Muscle of leg (tissue), 11 donors: ENCODE results near the gene ORM1. TPM values are rescaled to one million over a fixed set of nuclear protein-coding genes. Genes with fewer than 3 reads are reported as not detected.

Experiments used
- DNase-seq: peaks from one replicate; pipeline ENCODE4 v3.0.0; 2013
- H3K27ac ChIP-seq: one replicate; pipeline ENCODE4 v1.5.1; 2013; ENCODE audit warnings: mild to moderate bottlenecking, low read length, control low read depth
- H3K27me3 ChIP-seq: one replicate; pipeline ENCODE4 v1.6.1; 2013; ENCODE audit warnings: low read length; ENCODE audit not compliant: control insufficient read depth, insufficient read depth
- H3K36me3 ChIP-seq: one replicate; pipeline ENCODE4 v1.6.1; 2013; ENCODE audit warnings: low read length; ENCODE audit not compliant: control insufficient read depth, insufficient read depth
- H3K4me1 ChIP-seq: one replicate; pipeline ENCODE4 v1.6.1; 2013; ENCODE audit warnings: low read length; ENCODE audit not compliant: control insufficient read depth, insufficient read depth
- H3K4me3 ChIP-seq: one replicate; pipeline ENCODE4 v1.5.1; 2013; ENCODE audit warnings: low read length, control low read depth
- H3K9me3 ChIP-seq: replicated peaks from 2 replicates; pipeline ENCODE4 v1.6.1; 2013; ENCODE audit warnings: low read depth, low read length; ENCODE audit not compliant: control insufficient read depth
- WGBS: methylation state at CpG from one replicate; pipeline ENCODE4 v1.1.5; 2013; ENCODE audit warnings: missing lambda C conversion rate; ENCODE audit not compliant: insufficient coverage; 5-methylcytosine and 5-hydroxymethylcytosine counted together
- polyA plus RNA-seq, 8 donors: library from polyadenylated mRNA; unstranded; fragments of 120-200 nt; gene quantifications; one replicate each; pipeline versions ENCODE4 v1.2.1 to v1.2.3, GENCODE V29; 2013; ENCODE audit warnings: inconsistent platforms in 1 of 8, low replicate concordance in 1 of 8; ENCODE audit not compliant: insufficient read length in 8 of 8, insufficient read depth in 1 of 8
- total RNA-seq: library from RNA; stranded (reverse); fragments of 120-200 nt; gene quantifications from one replicate; pipeline ENCODE4 v1.2.4, GENCODE V29; 2013

ORM1 gene
- total and polyA plus RNA-seq, 9 donors = 0.25 to 2.6 (median 0.62) TPM

GRCh38 chr9:114371343-114371944, 48.5 kb downstream of the ORM1 start:
- WGBS = 78% methylated on average over 7 of the region's 7 CpGs
- Histone ChIP-seq H3K4me3 (no peak overlapping the region), H3K27ac (no peak overlapping the region), H3K36me3 (peaks cover 39% of the 10 kb centered on the region), H3K4me1 (peaks cover 36% of the 10 kb centered on the region), H3K9me3 (no peaks in the 10 kb centered on the region), H3K27me3 (no peaks in the 10 kb centered on the region)
- no peak for DNase-seq

- no peaks in the 10 kb centered on the region for H3K27me3 ChIP-seq
- H3K4me3 ChIP-seq = no peak overlapping the region
- no peaks in the 10 kb centered on the region for H3K9me3 ChIP-seq
- WGBS = 11% methylated on average over 2 of the region's 14 CpGs
- H3K4me1 ChIP-seq = peaks cover 36% of the 10 kb centered on the region
- peak; percentile 49 for DNase-seq
- peaks cover 44% of the 10 kb centered on the region for H3K36me3 ChIP-seq
- peak overlapping the region; percentile 35 for H3K27ac ChIP-seq
These were observed 49.3 kb downstream of the ORM1 start for GRCh38 chr9:114371973-114372917.

- peak; percentile 72 for DNase-seq
- WGBS = 0% methylated on average over 1 of the region's 9 CpGs
- Histone ChIP-seq H3K4me3 (no peak overlapping the region), H3K4me1 (peaks cover 36% of the 10 kb centered on the region), H3K27me3 (no peaks in the 10 kb centered on the region), H3K27ac (peak overlapping the region; percentile 35), H3K9me3 (no peaks in the 10 kb centered on the region), H3K36me3 (peaks cover 43% of the 10 kb centered on the region)
These were observed 50.1 kb downstream of the ORM1 start for GRCh38 chr9:114372921-114373448.

- peaks cover 36% of the 10 kb centered on the region for H3K4me1 ChIP-seq
- 91% methylated on average over 10 of the region's 16 CpGs for WGBS
These were observed 51.2 kb downstream of the ORM1 start for GRCh38 chr9:114373960-114374730.

GRCh38 chr9:114374936-114375335, 52.0 kb downstream of the ORM1 start:
- DNase-seq = no peak
- H3K4me1 ChIP-seq = peaks cover 35% of the 10 kb centered on the region
- no peaks in the 10 kb centered on the region for H3K9me3 ChIP-seq
- no peak overlapping the region for H3K4me3 ChIP-seq
- H3K27me3 ChIP-seq = no peaks in the 10 kb centered on the region
- H3K27ac ChIP-seq = no peak overlapping the region
- H3K36me3 ChIP-seq = peaks cover 44% of the 10 kb centered on the region
- 83% methylated on average over 6 of the region's 9 CpGs for WGBS

More at GRCh38 chr9:114373960-114374730, 51.2 kb downstream of the ORM1 start:
- no peak for DNase-seq
- Histone ChIP-seq H3K27ac (no peak overlapping the region), H3K9me3 (no peaks in the 10 kb centered on the region), H3K4me3 (no peak overlapping the region), H3K27me3 (no peaks in the 10 kb centered on the region), H3K36me3 (peaks cover 42% of the 10 kb centered on the region)

- Histone ChIP-seq H3K4me3 (no peak overlapping the region), H3K27ac (no peak overlapping the region), H3K27me3 (no peaks in the 10 kb centered on the region), H3K4me1 (peaks cover 29% of the 10 kb centered on the region), H3K36me3 (peaks cover 44% of the 10 kb centered on the region), H3K9me3 (no peaks in the 10 kb centered on the region)
- 72% methylated on average over 4 of the region's 9 CpGs for WGBS
- no peak for DNase-seq
These were observed 52.7 kb downstream of the ORM1 start for GRCh38 chr9:114375386-114376175.

Other genes with a start within 250 kb of the ORM1 start
- 0.58 TPM for gene AMBP, start 244.8 kb upstream of the ORM1 start, total RNA-seq
- 10 to 100 TPM in 1 of 8 donors, 1 to 10 TPM in 1, under 1 TPM in 2, not detected in 4; 0.21 to 11.8 (median 3.2) TPM for gene AMBP, start 244.8 kb upstream of the ORM1 start, polyA plus RNA-seq
- gene KIF12, start 223.8 kb upstream of the ORM1 start, total RNA-seq = 0.13 TPM
- gene KIF12, start 223.8 kb upstream of the ORM1 start, polyA plus RNA-seq = 1 to 10 TPM in 2 of 8 donors, under 1 TPM in 6; 0.05 to 7.2 (median 0.35) TPM
- gene COL27A1, start 167.6 kb upstream of the ORM1 start, total RNA-seq = 22.1 TPM
- 10 to 100 TPM; 22.7 to 41.3 (median 34.3) TPM for gene COL27A1, start 167.6 kb upstream of the ORM1 start, polyA plus RNA-seq
- gene ORM2, start 6.8 kb downstream of the ORM1 start, total RNA-seq = not detected
- under 1 TPM in 3 of 8 donors, not detected in 5; 0.33 to 0.40 (median 0.36) TPM for gene ORM2, start 6.8 kb downstream of the ORM1 start, polyA plus RNA-seq
- 8.4 TPM for gene AKNA, start 64.9 kb downstream of the ORM1 start, total RNA-seq
- 10 to 100 TPM in 5 of 8 donors, 1 to 10 TPM in 3; 7.0 to 14.6 (median 10.2) TPM for gene AKNA, start 64.9 kb downstream of the ORM1 start, polyA plus RNA-seq
- gene WHRN, start 182.4 kb downstream of the ORM1 start, total RNA-seq = 0.89 TPM
- 1 to 10 TPM; 2.0 to 5.5 (median 3.5) TPM for gene WHRN, start 182.4 kb downstream of the ORM1 start, polyA plus RNA-seq